Breast epithelium (tissue), 3 donors: ENCODE data around the gene WDR7.

ENCODE experiments used
- POLR2A ChIP-seq: fragments of 450-650 bp; IDR thresholded peaks from one replicate; pipeline ENCODE4 v1.6.1; 2016; ENCODE audit warnings: antibody characterized with exemption, mild to moderate bottlenecking, moderate library complexity
- POLR2AphosphoS5 ChIP-seq, 3 donors: sonication (generic); formaldehyde crosslinking; IDR thresholded peaks; one replicate each; pipeline ENCODE4 v1.6.1; 2017; ENCODE audit warnings: antibody characterized with exemption in 3 of 3
- TF ChIP-seq, protein P1 (sequence below), 3 donors: fragments of 450-650 bp; IDR thresholded peaks; one replicate each; pipeline ENCODE4 v1.5.1; 2016 to 2017; ENCODE audit warnings: antibody characterized with exemption in 3 of 3, mild to moderate bottlenecking in 3 of 3, moderate library complexity in 3 of 3

DNA sequence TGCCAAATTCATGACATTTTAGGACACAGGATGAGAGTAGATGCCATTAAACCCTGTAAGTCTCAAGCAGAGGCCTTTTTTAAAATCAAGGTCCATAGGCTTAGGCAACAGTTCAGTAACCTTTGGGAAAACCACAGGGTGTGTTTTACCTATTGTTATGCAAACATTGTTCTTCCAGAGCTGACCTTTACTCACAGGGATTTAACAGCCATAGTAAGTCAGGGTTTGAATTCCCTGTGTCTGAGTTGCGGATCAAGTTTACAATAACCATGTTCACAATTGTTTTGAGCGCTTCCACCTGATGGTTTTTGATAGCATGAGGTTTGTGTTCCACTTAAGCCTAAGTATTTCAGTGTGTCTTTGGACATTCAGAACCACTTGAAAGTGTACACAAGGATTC, 335.7 kb downstream of the WDR7 start:
- TF ChIP-seq, protein P1, sequence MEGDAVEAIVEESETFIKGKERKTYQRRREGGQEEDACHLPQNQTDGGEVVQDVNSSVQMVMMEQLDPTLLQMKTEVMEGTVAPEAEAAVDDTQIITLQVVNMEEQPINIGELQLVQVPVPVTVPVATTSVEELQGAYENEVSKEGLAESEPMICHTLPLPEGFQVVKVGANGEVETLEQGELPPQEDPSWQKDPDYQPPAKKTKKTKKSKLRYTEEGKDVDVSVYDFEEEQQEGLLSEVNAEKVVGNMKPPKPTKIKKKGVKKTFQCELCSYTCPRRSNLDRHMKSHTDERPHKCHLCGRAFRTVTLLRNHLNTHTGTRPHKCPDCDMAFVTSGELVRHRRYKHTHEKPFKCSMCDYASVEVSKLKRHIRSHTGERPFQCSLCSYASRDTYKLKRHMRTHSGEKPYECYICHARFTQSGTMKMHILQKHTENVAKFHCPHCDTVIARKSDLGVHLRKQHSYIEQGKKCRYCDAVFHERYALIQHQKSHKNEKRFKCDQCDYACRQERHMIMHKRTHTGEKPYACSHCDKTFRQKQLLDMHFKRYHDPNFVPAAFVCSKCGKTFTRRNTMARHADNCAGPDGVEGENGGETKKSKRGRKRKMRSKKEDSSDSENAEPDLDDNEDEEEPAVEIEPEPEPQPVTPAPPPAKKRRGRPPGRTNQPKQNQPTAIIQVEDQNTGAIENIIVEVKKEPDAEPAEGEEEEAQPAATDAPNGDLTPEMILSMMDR (IDR thresholded peaks at IDR 0.05) = no peak
- TF ChIP-seq POLR2A (no peak), POLR2AphosphoS5 (IDR thresholded peaks at IDR 0.05) (no peak)
